ENCODE results near the gene CFAP126. TPM values are rescaled to one million over a fixed set of nuclear protein-coding genes. Genes with fewer than 3 reads are reported as not detected.

Gene CFAP126
- total RNA-seq, 1 donor from 2014 or later: not detected

Other genes starting within 250 kb of the CFAP126 start
- gene PFDN2, start 249.8 kb downstream of the CFAP126 start, total RNA-seq: 103 and 111 TPM in 2 replicates
- 25.6 and 25.9 TPM in 2 replicates for gene NIT1, start 249.8 kb downstream of the CFAP126 start, total RNA-seq
- 40.9 and 41.8 TPM in 2 replicates for gene DEDD, start 235.2 kb downstream of the CFAP126 start, total RNA-seq
- gene UFC1, start 213.9 kb downstream of the CFAP126 start, total RNA-seq: 87.5 and 91.0 TPM in 2 replicates
- 14.4 and 19.2 TPM in 2 replicates for gene USP21, start 208.4 kb downstream of the CFAP126 start, total RNA-seq
- 17.0 and 20.0 TPM in 2 replicates for gene PPOX, start 201.4 kb downstream of the CFAP126 start, total RNA-seq
- gene B4GALT3, start 190.4 kb downstream of the CFAP126 start, total RNA-seq: 39.6 and 40.4 TPM in 2 replicates
- 2.7 and 5.1 TPM in 2 replicates for gene ADAMTS4, start 168.8 kb downstream of the CFAP126 start, total RNA-seq
- gene NDUFS2, start 165.5 kb downstream of the CFAP126 start, total RNA-seq: 59.9 and 69.0 TPM in 2 replicates
- 0.68 and 0.91 TPM in 2 replicates for gene FCER1G, start 152.6 kb downstream of the CFAP126 start, total RNA-seq
- gene APOA2, start 144.2 kb downstream of the CFAP126 start, total RNA-seq: not detected in 2 replicates
- gene TOMM40L, start 141.8 kb downstream of the CFAP126 start, total RNA-seq: 12.0 and 12.3 TPM in 2 replicates
- not detected in 2 replicates for gene NR1I3, start 129.7 kb downstream of the CFAP126 start, total RNA-seq
- gene PCP4L1, start 109.1 kb downstream of the CFAP126 start, total RNA-seq: 0.26 TPM in 1 of 2 replicates, not detected in the other
- gene MPZ, start 57.9 kb downstream of the CFAP126 start, total RNA-seq: 2.3 TPM in 2 replicates
- 176 and 181 TPM in 2 replicates for gene SDHC, start 53.5 kb downstream of the CFAP126 start, total RNA-seq
- not detected in 2 replicates for gene FCGR2A, start 137.6 kb upstream of the CFAP126 start, total RNA-seq
- 0.65 and 0.68 TPM in 2 replicates for gene HSPA6, start 156.7 kb upstream of the CFAP126 start, total RNA-seq
- gene FCGR3A, start 181.9 kb upstream of the CFAP126 start, total RNA-seq: not detected in 2 replicates

Data from astrocyte (in vitro differentiated cells and primary cell).